IgD-negative memory B cell (primary cell): ENCODE results near the gene TMEM38A. TPM values are rescaled to one million over a fixed set of nuclear protein-coding genes. Genes with fewer than 3 reads are reported as not detected.

ENCODE experiments used
- H3K27ac Mint-ChIP-seq, 3 donors: one replicate each; pipeline ENCODE4 v1.8.0; 2020 to 2022; ENCODE audit warnings: mild to moderate bottlenecking in 3 of 3, mixed read lengths in 3 of 3, moderate library complexity in 1 of 3
- H3K27me3 Mint-ChIP-seq: one replicate; pipeline ENCODE4 v1.8.0; 2021; ENCODE audit warnings: mixed read lengths
- H3K36me3 Mint-ChIP-seq: one replicate; pipeline ENCODE4 v1.8.0; 2020; ENCODE audit warnings: mild to moderate bottlenecking, mixed read lengths
- H3K4me1 Mint-ChIP-seq, 3 donors: one replicate each; pipeline ENCODE4 v1.8.0; 2020 to 2022; ENCODE audit warnings: mixed read lengths in 3 of 3, mild to moderate bottlenecking in 1 of 3
- H3K4me3 Mint-ChIP-seq, 4 donors: one replicate each; pipeline ENCODE4 v1.8.0; 2020 to 2022; ENCODE audit warnings: mild to moderate bottlenecking in 4 of 4, mixed read lengths in 4 of 4, moderate library complexity in 3 of 4
- H3K9me3 Mint-ChIP-seq, 3 donors: one replicate each; pipeline ENCODE4 v1.8.0; 2020 to 2021; ENCODE audit warnings: mixed read lengths in 3 of 3, mild to moderate bottlenecking in 1 of 3
- polyA plus RNA-seq: library from polyadenylated mRNA; unstranded; fragments of 300-500 nt; fragmentation: Illumina TruSeq; gene quantifications from one replicate; pipeline ENCODE4 v1.2.3, GENCODE V29; 2021

Gene TMEM38A, protein sequence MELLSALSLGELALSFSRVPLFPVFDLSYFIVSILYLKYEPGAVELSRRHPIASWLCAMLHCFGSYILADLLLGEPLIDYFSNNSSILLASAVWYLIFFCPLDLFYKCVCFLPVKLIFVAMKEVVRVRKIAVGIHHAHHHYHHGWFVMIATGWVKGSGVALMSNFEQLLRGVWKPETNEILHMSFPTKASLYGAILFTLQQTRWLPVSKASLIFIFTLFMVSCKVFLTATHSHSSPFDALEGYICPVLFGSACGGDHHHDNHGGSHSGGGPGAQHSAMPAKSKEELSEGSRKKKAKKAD
- 11.0 TPM for polyA plus RNA-seq

DNA sequence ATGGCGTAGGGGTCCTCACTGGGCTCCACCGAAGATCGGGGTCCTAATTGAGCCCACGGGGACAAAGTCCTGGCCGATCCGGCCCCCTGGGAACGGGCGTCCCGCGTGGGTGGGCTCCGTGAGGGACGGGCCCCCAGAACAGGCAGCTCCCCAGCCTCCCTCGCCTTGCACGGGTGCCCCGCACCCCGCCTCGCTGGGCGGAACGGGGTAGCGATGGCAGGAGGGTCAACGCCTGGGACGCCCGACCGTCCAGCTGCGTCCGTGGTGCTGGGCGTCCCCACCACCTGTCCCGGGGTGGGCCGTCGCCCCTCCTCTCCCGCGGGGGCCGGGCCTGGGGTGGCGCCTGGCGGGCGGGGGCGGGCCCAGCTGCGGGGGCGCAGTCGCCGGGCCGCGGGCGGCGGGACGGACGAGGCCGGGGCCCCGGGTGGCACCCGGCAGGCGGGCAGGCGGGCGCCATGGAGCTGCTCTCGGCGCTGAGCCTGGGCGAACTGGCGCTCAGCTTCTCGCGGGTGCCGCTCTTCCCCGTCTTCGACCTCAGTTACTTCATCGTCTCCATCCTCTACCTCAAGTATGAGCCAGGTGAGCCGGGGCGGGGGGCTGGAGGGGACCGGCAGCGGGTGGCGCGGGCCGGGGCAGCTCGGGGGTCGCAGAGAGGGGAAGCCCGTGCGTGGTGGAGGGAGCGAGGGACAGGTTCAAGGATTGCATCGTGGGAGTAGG is at the start of gene TMEM38A:
Gene TMEM38A, plus strand, starts transcription at position 377 of the 717 bp plus-strand sequence. Its CDS starts 79 bp downstream, at position 456.
- Mint-ChIP-seq H3K4me3 (peak within 1 kb of the TSS; percentile 95 to 100 (median 98)), H3K9me3 (no peaks in the 10 kb centered on the region), H3K4me1 (peaks cover 20 to 25% (median 20%) of the 10 kb centered on the region in 3 donors), H3K36me3 (no peaks in the 10 kb centered on the region), H3K27me3 (no peaks in the 10 kb centered on the region), H3K27ac (peak within 1 kb of the TSS; percentile 87 to 99 (median 95))

DNA sequence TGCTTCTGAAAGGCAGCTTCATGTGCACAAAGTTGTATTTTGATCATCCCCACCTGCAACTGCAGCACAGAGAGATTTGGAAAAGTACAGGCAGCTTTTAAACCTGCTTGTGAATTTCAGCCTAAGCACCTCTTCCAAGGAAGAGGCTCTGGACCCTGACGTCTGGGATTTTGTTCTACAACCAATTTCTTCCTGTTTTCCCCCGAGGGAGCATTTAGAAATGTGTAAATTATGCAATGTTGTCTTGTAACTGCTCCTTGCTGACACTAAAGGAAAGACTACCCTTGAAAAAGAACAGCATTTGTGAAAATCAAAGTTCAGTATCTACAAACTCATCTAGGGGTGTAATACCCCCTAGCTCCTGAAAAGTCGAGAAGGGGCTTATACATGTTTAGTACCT is 48.3 kb upstream of the TMEM38A start:
- H3K4me1 Mint-ChIP-seq, result peaks cover 40 to 65% (median 46%) of the 10 kb centered on the region in 3 donors
- no peak overlapping the region for H3K27ac Mint-ChIP-seq
- no peaks in the 10 kb centered on the region for H3K27me3 Mint-ChIP-seq
- no peak overlapping the region for H3K4me3 Mint-ChIP-seq
- H3K36me3 Mint-ChIP-seq, result no peaks in the 10 kb centered on the region
- H3K9me3 Mint-ChIP-seq, result no peaks in the 10 kb centered on the region

GRCh38 chr19:16613841-16614240 is 47.1 kb upstream of the TMEM38A start:
- peak overlapping the region in 1 of 3 donors; percentile 31 for H3K27ac Mint-ChIP-seq
- no peaks in the 10 kb centered on the region for H3K36me3 Mint-ChIP-seq
- H3K4me3 Mint-ChIP-seq, result peak overlapping the region in 2 of 4 donors; percentile 65 to 67
- H3K9me3 Mint-ChIP-seq, result no peaks in the 10 kb centered on the region
- no peaks in the 10 kb centered on the region for H3K27me3 Mint-ChIP-seq
- peaks cover 41 to 65% (median 44%) of the 10 kb centered on the region in 3 donors for H3K4me1 Mint-ChIP-seq

- Mint-ChIP-seq H3K27ac (no peak overlapping the region), H3K4me3 (no peak overlapping the region), H3K36me3 (no peaks in the 10 kb centered on the region), H3K27me3 (no peaks in the 10 kb centered on the region), H3K4me1 (peaks cover 44 to 72% (median 47%) of the 10 kb centered on the region in 3 donors), H3K9me3 (no peaks in the 10 kb centered on the region)
Measured at GRCh38 chr19:16614941-16615340, 46.0 kb upstream of the TMEM38A start.

- Mint-ChIP-seq H3K27ac (no peak overlapping the region), H3K9me3 (no peaks in the 10 kb centered on the region), H3K36me3 (no peaks in the 10 kb centered on the region), H3K27me3 (no peaks in the 10 kb centered on the region), H3K4me3 (no peak overlapping the region), H3K4me1 (peaks cover 43 to 71% (median 44%) of the 10 kb centered on the region in 3 donors)
Measured at GRCh38 chr19:16615808-16616207, 45.1 kb upstream of the TMEM38A start.

GRCh38 chr19:16618248-16618647 is 42.7 kb upstream of the TMEM38A start:
- H3K4me3 Mint-ChIP-seq, result peak overlapping the region in 2 of 4 donors; percentile 63 to 78

GRCh38 chr19:16619457-16619856 is 41.5 kb upstream of the TMEM38A start:
- H3K27me3 Mint-ChIP-seq, result no peaks in the 10 kb centered on the region
- H3K9me3 Mint-ChIP-seq, result no peaks in the 10 kb centered on the region
- H3K27ac Mint-ChIP-seq, result peak overlapping the region in 1 of 3 donors; percentile 93
- H3K4me3 Mint-ChIP-seq, result peak overlapping the region in 1 of 4 donors; percentile 74
- H3K36me3 Mint-ChIP-seq, result no peaks in the 10 kb centered on the region
- H3K4me1 Mint-ChIP-seq, result peaks cover 41 to 63% (median 57%) of the 10 kb centered on the region in 3 donors

More at GRCh38 chr19:16618248-16618647, 42.7 kb upstream of the TMEM38A start:
- H3K27me3 Mint-ChIP-seq, result no peaks in the 10 kb centered on the region
- H3K36me3 Mint-ChIP-seq, result no peaks in the 10 kb centered on the region
- peak overlapping the region in 2 of 3 donors; percentile 5 to 93 for H3K27ac Mint-ChIP-seq
- no peaks in the 10 kb centered on the region for H3K9me3 Mint-ChIP-seq
- H3K4me1 Mint-ChIP-seq, result peaks cover 35 to 60% (median 55%) of the 10 kb centered on the region in 3 donors

- H3K4me1 Mint-ChIP-seq, result peaks cover 38 to 60% (median 56%) of the 10 kb centered on the region in 3 donors
- H3K36me3 Mint-ChIP-seq, result no peaks in the 10 kb centered on the region
- H3K9me3 Mint-ChIP-seq, result no peaks in the 10 kb centered on the region
- no peaks in the 10 kb centered on the region for H3K27me3 Mint-ChIP-seq
- H3K27ac Mint-ChIP-seq, result peak overlapping the region in 1 of 3 donors; percentile 73
- H3K4me3 Mint-ChIP-seq, result no peak overlapping the region
Measured at GRCh38 chr19:16620018-16620417, 40.9 kb upstream of the TMEM38A start.

GRCh38 chr19:16620584-16620983 is 40.4 kb upstream of the TMEM38A start:
- Mint-ChIP-seq H3K4me3 (peak overlapping the region in 1 of 4 donors; percentile 71), H3K36me3 (no peaks in the 10 kb centered on the region), H3K9me3 (no peaks in the 10 kb centered on the region), H3K4me1 (peaks cover 42 to 60% (median 59%) of the 10 kb centered on the region in 3 donors), H3K27ac (peak overlapping the region in 2 of 3 donors; percentile 2 to 25), H3K27me3 (no peaks in the 10 kb centered on the region)

- Mint-ChIP-seq H3K36me3 (no peaks in the 10 kb centered on the region), H3K9me3 (no peaks in the 10 kb centered on the region), H3K27ac (peak overlapping the region in 1 of 3 donors; percentile 66), H3K27me3 (no peaks in the 10 kb centered on the region), H3K4me3 (peak overlapping the region in 1 of 4 donors; percentile 71), H3K4me1 (peaks cover 46 to 64% (median 61%) of the 10 kb centered on the region in 3 donors)
Measured at GRCh38 chr19:16621165-16621800, 39.7 kb upstream of the TMEM38A start.

DNA sequence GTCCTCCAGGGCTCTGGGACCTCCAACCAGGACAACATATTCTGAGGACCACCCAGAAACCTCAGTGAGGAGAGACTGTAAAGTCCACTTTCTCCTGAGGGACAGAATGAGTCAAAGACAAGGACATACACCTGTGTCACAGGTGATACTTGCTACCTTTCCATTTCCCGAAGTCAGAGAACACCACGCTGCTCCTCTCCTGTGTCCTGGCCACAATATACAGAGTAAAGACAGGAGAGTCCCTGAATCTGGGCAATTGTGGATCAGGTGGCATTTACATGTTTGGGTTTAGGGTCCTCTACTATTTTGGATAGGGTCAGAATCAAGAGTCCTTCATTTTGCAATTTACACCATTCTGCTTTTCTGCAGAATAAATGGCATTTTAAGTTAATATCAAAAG is 37.9 kb upstream of the TMEM38A start:
- H3K36me3 Mint-ChIP-seq, result no peaks in the 10 kb centered on the region
- peak overlapping the region in 2 of 4 donors; percentile 22 to 30 for H3K4me3 Mint-ChIP-seq
- H3K4me1 Mint-ChIP-seq, result peaks cover 45 to 59% (median 52%) of the 10 kb centered on the region in 3 donors
- H3K27me3 Mint-ChIP-seq, result no peaks in the 10 kb centered on the region
- no peaks in the 10 kb centered on the region for H3K9me3 Mint-ChIP-seq
- H3K27ac Mint-ChIP-seq, result peak overlapping the region in 2 of 3 donors; percentile 44 to 64

DNA sequence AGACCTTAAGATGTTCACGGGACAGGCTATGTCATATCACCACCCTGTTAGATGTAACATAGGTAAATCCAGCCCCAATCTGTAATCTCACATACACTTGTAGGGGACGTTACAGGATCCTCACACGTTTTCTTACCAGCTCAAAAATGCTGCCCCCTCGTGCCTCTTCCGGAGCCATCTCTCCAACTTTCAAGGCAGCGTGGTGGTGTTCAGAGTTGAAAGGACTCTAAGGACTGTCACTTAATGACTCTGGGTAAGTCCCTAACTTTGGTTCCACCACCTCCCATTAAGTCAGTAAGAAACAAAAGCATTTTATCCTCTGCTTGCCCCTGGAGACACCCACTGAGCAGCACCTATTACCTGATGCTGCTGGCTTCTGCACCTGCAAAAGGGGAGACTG is 37.4 kb upstream of the TMEM38A start:
- Mint-ChIP-seq H3K4me3 (peak overlapping the region in 2 of 4 donors; percentile 22 to 30), H3K27me3 (no peaks in the 10 kb centered on the region), H3K36me3 (no peaks in the 10 kb centered on the region), H3K27ac (peak overlapping the region in 2 of 3 donors; percentile 44 to 64), H3K4me1 (peaks cover 40 to 53% (median 47%) of the 10 kb centered on the region in 3 donors), H3K9me3 (no peaks in the 10 kb centered on the region)

DNA sequence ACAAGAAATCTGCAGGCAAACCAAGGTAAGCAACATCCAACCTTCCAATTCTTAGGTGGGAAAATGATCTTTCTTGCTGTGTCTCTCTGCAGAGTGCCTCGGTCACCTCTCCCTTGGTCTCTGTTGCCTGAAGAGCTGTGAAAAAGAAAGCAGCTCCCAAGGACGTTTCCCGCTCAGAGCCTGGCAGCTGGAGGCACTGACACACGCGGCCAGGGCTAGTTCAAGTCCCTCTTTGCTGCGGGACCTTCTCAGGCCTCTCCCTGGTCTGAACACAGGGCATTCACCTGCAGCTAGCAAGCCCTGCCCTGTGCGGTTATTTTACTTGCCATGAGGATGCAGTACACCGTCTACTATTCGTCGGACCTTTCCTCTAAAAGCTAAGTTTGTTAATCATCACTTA is 36.7 kb upstream of the TMEM38A start:
- Mint-ChIP-seq H3K4me3 (peak overlapping the region in 1 of 4 donors; percentile 90), H3K4me1 (peaks cover 37 to 51% (median 45%) of the 10 kb centered on the region in 3 donors), H3K9me3 (no peaks in the 10 kb centered on the region), H3K27ac (peak overlapping the region in 1 of 3 donors; percentile 16), H3K36me3 (no peaks in the 10 kb centered on the region), H3K27me3 (no peaks in the 10 kb centered on the region)

GRCh38 chr19:16625163-16625958 is 35.6 kb upstream of the TMEM38A start:
- no peaks in the 10 kb centered on the region for H3K36me3 Mint-ChIP-seq
- H3K4me1 Mint-ChIP-seq, result peaks cover 40 to 48% (median 42%) of the 10 kb centered on the region in 3 donors
- H3K27ac Mint-ChIP-seq, result peak overlapping the region in 2 of 3 donors; percentile 90 to 95
- H3K4me3 Mint-ChIP-seq, result peak overlapping the region in 2 of 4 donors; percentile 55 to 90
- H3K9me3 Mint-ChIP-seq, result no peaks in the 10 kb centered on the region
- H3K27me3 Mint-ChIP-seq, result no peaks in the 10 kb centered on the region
